Activated CD4-positive, alpha-beta T cell treated with anti-CD3 and anti-CD28 coated beads for 36 hours (primary cell): ENCODE results near the gene MAN1B1. TPM values are rescaled to one million over a fixed set of nuclear protein-coding genes. Genes with fewer than 3 reads are reported as not detected.

Source experiments
- ATAC-seq: fragments of 200-7000 bp; cut with Tn5 transposase; one replicate; pipeline ENCODE4 v1.10.0; 2021; ENCODE audit warnings: mild to moderate bottlenecking, moderate library complexity
- CTCF ChIA-PET: fragments of 350-600 bp; sonication (Branson Sonifier 250); formaldehyde crosslinking; loops from one replicate; lab custom pipeline; 2021; ENCODE audit warnings: antibody characterized with exemption; lab: Charles Lee
- POLR2A ChIA-PET: fragments of 350-600 bp; sonication (Branson Sonifier 250); formaldehyde crosslinking; loops from one replicate; lab custom pipeline; 2021; ENCODE audit warnings: antibody characterized with exemption, inconsistent platforms; lab: Charles Lee
- DNase-seq: peaks from one replicate; pipeline ENCODE4 v3.0.0-alpha.2; 2020
- H3K27ac Mint-ChIP-seq: one replicate; pipeline ENCODE4 v1.8.0; 2021; ENCODE audit warnings: mixed read lengths
- H3K27me3 Mint-ChIP-seq: one replicate; pipeline ENCODE4 v1.8.0; 2021; ENCODE audit warnings: mixed read lengths
- H3K36me3 Mint-ChIP-seq: one replicate; pipeline ENCODE4 v1.8.0; 2021; ENCODE audit warnings: low read depth, mixed read lengths
- H3K4me1 Mint-ChIP-seq: one replicate; pipeline ENCODE4 v1.8.0; 2021; ENCODE audit warnings: mixed read lengths
- H3K4me3 Mint-ChIP-seq: one replicate; pipeline ENCODE4 v1.8.0; 2021; ENCODE audit warnings: mild to moderate bottlenecking, moderate library complexity, mixed read lengths
- H3K9me3 Mint-ChIP-seq: one replicate; pipeline ENCODE4 v1.8.0; 2021; ENCODE audit warnings: low read depth, mixed read lengths
- intact Hi-C, 2 experiments: fragments of 100-400 bp; cut with DNase I in 1 of 2; cut with micrococcal nuclease in 1 of 2; formaldehyde crosslinking; loops; one replicate each; pipeline versions ENCODE4 v1.14.2 to v1.15.1; 2022 to 2024; cut with DNase I, micrococcal nuclease
- total RNA-seq, 2 experiments: library from RNA; stranded (reverse); gene quantifications; one replicate each; pipeline ENCODE4 v1.2.3, GENCODE V29; 2021

The MAN1B1 gene
- total RNA-seq, 2 experiments from 2014 or later, result 21.6 to 26.7 TPM

DNA sequence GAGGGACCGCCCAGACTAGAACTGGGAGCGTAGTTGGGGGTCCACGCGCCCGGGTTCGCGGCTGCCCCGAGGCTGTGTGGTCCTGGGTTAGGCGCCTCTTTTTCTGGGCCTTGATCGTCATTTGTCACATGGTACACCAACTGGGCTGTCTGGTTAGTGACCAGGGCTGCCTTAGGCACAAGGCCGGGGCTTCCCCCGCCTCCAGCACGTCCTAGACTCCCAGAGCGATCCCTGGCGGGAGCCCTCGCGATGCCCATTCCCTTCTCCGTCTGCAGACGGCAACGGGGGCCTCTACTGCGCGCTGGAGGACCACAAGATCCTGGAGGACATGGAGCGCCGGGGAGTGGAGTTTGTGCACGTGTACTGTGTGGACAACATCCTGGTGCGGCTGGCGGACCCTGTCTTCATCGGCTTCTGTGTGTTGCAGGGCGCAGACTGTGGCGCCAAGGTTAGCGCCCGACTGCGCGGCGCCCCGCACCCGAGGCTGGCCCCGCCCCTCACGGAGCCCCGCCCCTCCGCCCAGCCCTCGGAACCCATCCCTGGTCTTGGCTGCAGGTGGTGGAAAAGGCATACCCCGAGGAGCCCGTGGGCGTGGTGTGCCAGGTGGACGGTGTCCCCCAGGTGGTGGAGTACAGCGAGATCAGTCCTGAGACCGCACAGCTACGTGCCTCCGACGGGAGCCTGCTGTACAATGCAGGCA, 7.9 kb upstream of the MAN1B1 start:
- no peak for ATAC-seq
- intact Hi-C loops, result no loop called here
- POLR2A ChIA-PET, result interaction anchor here (0.7 kb wide), 1 partner anchor 8 kb away, joined by 3 read pairs; the partner anchor contains the start of gene MAN1B1

DNA sequence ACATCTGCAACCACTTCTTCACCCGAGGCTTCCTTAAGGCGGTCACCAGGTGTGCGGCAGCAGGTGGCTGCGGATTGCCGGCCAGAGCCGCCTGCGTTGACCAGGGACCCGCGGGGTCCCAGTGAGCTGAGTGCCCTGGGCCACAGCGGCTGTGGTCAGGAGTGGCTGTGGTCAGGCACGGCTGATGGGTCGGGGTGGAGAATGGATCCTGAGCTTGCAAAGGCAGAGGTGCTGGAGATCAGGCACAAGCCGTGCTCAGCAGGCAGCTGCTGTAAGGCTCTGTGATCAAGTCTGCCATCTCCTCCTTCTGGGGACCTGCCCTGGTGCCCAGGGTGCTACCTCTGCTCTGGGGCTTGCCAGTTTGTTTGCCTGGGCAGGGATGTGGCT, 7.4 kb upstream of the MAN1B1 start:
- ChIA-PET POLR2A (interaction anchor here (0.6 kb wide), 1 partner anchor 45 kb away, joined by 3 read pairs; no protein-coding TSS in a partner anchor), CTCF (interaction anchor here (0.8 to 3.2 kb wide), 3 partner anchors 12 to 33 kb away, joined by 3 to 15 read pairs (median 5); partner anchors contain the start of gene NPDC1)
- Mint-ChIP-seq H3K27me3 (no peaks in the 10 kb centered on the region), H3K9me3 (no peaks in the 10 kb centered on the region), H3K4me1 (peaks cover 11% of the 10 kb centered on the region), H3K36me3 (peaks cover 6% of the 10 kb centered on the region), H3K4me3 (no peak overlapping the region), H3K27ac (no peak overlapping the region)
- DNase-seq, result no peak
- intact Hi-C loops, result no loop called here
- ATAC-seq, result no peak

More for the DNA sequence above, 7.9 kb upstream of the MAN1B1 start:
- H3K9me3 Mint-ChIP-seq, result no peaks in the 10 kb centered on the region
- peak overlapping the region; percentile 69 for H3K4me3 Mint-ChIP-seq
- no peak overlapping the region for H3K27ac Mint-ChIP-seq
- H3K4me1 Mint-ChIP-seq, result peaks cover 7% of the 10 kb centered on the region
- peaks cover 6% of the 10 kb centered on the region for H3K36me3 Mint-ChIP-seq
- no peaks in the 10 kb centered on the region for H3K27me3 Mint-ChIP-seq
- DNase-seq, result no peak
- CTCF ChIA-PET, result interaction anchor here (0.8 to 3.2 kb wide), 3 partner anchors 12 to 32 kb away, joined by 3 to 15 read pairs (median 5); partner anchors contain the start of gene NPDC1

DNA sequence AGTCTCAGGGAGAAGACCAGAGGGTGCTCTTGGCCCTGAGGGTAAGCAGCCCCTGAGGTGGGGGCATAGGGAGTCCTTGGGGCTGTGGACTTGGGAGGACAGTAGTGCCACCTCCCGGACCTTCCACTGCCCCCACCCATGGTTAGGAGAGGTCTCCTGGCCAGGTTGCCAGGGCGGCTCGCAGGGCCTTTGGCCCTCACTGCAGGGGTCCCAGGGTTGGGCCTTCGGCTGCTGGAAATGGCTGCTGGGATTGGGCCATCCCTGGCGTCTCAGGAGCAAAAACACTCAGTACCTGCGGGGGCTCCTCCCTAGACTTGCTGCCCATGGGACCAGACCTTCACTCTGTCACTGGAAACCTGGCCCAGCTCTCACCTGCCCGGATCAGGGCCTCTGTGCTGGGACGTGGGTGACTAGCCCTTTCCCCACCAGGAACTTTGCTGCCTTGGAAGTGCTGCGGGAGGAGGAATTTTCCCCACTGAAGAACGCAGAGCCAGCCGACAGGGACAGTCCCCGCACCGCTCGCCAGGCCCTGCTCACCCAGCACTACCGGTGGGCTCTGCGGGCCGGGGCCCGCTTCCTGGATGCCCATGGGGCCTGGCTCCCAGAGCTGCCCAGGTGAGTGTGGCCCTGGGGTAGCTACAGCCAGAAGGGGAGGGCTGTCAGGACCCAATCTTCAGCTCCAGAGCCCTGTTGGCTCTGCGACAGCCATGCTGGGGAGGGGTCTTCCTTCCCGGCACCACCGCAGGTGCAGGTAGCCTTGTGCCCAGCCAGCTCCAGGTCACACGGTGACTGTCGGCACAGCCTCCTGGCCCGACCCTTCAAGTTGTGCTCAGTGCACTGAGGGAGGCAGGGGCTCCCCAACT, 6.3 kb upstream of the MAN1B1 start:
- H3K9me3 Mint-ChIP-seq, result no peaks in the 10 kb centered on the region
- POLR2A ChIA-PET, result no interaction called here

DNA sequence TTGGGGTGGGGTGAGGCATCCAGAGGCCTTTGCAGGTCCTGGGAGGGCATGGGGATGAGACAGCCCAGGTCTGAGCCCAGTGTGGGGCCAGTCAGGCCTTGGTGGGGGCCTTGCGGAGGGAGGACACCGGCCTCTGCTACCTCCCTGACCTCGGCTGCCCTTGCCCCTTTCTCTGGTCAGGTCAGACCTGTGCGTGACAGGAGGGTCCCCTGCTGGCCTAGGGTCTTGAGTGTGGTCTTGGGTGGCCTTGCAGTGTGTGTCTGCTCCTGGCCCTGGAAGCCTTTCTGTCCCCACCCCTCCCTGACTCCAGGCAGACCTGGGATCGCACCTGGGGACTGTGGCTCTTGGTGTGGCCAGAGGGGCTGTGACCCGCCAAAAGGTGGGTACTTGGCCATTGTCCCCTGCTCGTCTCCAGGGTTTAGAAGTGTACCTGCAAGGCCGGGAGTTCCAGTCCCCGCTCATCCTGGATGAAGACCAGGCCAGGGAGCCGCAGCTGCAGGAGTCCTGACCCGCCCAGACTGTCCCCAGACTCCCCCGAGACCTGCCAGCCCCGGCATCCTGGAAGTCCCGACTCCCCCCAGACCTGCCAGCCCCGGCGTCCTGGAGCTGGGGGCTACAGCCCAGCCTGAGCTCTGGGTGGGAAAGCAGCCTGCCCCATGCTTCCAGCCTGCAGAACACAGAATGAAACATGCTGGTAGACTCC, 4.4 kb upstream of the MAN1B1 start:
- ATAC-seq (no peak), DNase-seq (no peak)
- no peaks in the 10 kb centered on the region for H3K9me3 Mint-ChIP-seq
- intact Hi-C loops, result no loop called here
- peaks cover 21% of the 10 kb centered on the region for H3K4me1 Mint-ChIP-seq
- peaks cover 8% of the 10 kb centered on the region for H3K36me3 Mint-ChIP-seq
- ChIA-PET CTCF (interaction anchor here (1.4 to 3.2 kb wide), 2 partner anchors 12 to 15 kb away, joined by 4 to 15 read pairs; partner anchors contain the start of gene SAPCD2), POLR2A (no interaction called here)
- no peak overlapping the region for H3K4me3 Mint-ChIP-seq
- H3K27me3 Mint-ChIP-seq, result no peaks in the 10 kb centered on the region
- no peak overlapping the region for H3K27ac Mint-ChIP-seq

More for the DNA sequence above, 6.3 kb upstream of the MAN1B1 start:
- Mint-ChIP-seq H3K27me3 (no peaks in the 10 kb centered on the region), H3K27ac (no peak overlapping the region), H3K36me3 (peaks cover 6% of the 10 kb centered on the region), H3K4me3 (no peak overlapping the region), H3K4me1 (peaks cover 17% of the 10 kb centered on the region)
- CTCF ChIA-PET, result interaction anchor here (1.0 to 3.2 kb wide), 3 partner anchors 10 to 15 kb away, joined by 3 to 15 read pairs (median 5); no protein-coding TSS in a partner anchor
- no peak for ATAC-seq
- intact Hi-C loops, result no loop called here
- no peak for DNase-seq

DNA sequence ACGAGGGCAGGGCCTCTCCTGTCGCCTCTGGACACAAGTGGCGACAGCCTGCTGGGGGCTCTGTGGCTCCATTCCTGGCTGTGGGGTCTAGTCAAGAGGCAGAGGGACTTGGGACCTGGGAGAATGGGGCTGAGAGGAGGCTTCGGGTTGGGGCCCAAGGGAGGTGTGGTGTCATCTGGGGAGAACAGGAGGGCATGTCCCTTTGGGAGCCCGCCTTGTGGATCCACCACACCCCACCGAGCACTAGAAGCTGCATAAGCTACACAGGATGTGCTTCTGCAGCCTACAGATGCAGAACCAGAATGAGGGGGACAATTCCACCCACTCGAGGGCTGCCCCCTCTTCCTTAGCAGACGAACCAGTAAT, 3.9 kb upstream of the MAN1B1 start:
- Mint-ChIP-seq H3K9me3 (no peaks in the 10 kb centered on the region), H3K4me1 (peaks cover 26% of the 10 kb centered on the region), H3K27me3 (no peaks in the 10 kb centered on the region), H3K36me3 (peaks cover 8% of the 10 kb centered on the region), H3K27ac (no peak overlapping the region), H3K4me3 (no peak overlapping the region)
- intact Hi-C loops, result no loop called here
- no peak for DNase-seq
- ChIA-PET CTCF (interaction anchor here (0.6 to 1.4 kb wide), 3 partner anchors 12 to 48 kb away, joined by 3 to 4 read pairs (median 3); partner anchors contain the start of gene SAPCD2), POLR2A (interaction anchor here (0.6 kb wide), 1 partner anchor 122 kb away, joined by 3 read pairs; no protein-coding TSS in a partner anchor)
- ATAC-seq, result no peak

DNA sequence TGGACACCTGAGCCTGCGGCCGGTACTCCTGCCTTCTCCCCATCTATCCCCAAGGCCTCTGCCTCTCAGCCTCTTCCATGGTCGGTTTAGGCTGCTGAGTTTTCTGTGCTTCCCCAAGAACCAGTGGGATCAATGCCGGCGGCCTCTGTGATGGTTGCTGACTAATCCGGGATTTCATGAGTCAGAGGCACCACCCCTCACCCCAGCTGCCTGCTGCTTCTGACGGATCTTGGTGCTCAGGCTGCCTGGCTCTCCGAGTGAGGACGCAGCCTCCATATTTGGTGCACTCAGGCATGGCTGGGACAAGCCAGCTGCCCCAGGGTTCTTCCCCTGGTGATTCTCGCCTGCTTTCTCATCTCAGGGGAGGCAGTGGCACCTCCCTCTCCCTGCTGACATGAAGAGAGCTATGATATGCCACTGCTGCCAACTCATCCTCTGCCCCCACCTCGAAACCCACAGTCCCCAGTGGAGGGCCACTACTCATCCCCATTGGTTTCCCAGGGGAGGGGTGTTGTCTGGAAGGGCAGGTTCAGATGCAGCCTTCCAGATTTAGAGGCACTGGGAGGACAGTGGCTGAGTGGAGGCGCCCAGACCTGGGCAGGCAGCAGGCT, 3.3 kb upstream of the MAN1B1 start:
- no peak overlapping the region for H3K27ac Mint-ChIP-seq
- CTCF ChIA-PET, result interaction anchor here (0.6 to 1.4 kb wide), 6 partner anchors 13 to 317 kb away, joined by 3 to 4 read pairs (median 3); partner anchors contain the start of gene SAPCD2
- peaks cover 8% of the 10 kb centered on the region for H3K36me3 Mint-ChIP-seq
- POLR2A ChIA-PET, result interaction anchor here (0.6 kb wide), 1 partner anchor 122 kb away, joined by 3 read pairs; no protein-coding TSS in a partner anchor
- intact Hi-C loops, result loop anchor here in 1 of 2 experiments (2.0 kb wide), 1 partner anchor 13 kb away; the partner anchor contains the start of gene SAPCD2
- no peaks in the 10 kb centered on the region for H3K27me3 Mint-ChIP-seq
- peak; percentile 5 for ATAC-seq
- no peaks in the 10 kb centered on the region for H3K9me3 Mint-ChIP-seq
- H3K4me1 Mint-ChIP-seq, result peaks cover 32% of the 10 kb centered on the region
- peak; percentile 70 for DNase-seq
- H3K4me3 Mint-ChIP-seq, result no peak overlapping the region

DNA sequence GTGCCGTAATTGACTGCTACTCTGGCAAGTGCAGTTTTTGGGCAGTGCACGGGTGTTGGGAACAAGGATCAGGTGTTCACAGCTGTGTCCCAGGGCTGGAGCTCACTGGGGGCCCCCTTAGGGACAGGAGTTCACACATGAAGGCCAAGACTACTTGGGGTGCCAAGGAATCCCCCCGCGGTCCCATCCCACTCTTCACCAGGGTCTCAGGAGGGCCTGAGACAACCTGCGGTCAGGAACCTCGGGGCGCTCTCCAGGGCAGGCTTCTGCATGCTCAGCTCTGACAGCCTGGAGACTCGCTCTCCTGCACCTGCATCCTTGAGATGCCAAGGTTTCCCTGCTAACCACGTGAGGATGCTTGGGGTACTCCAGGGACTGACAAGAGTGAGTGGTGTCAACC, 2.3 kb upstream of the MAN1B1 start:
- DNase-seq (no peak), ATAC-seq (no peak)
- Mint-ChIP-seq H3K4me3 (no peak overlapping the region), H3K36me3 (peaks cover 14% of the 10 kb centered on the region), H3K27me3 (no peaks in the 10 kb centered on the region), H3K9me3 (no peaks in the 10 kb centered on the region), H3K27ac (no peak overlapping the region), H3K4me1 (peaks cover 42% of the 10 kb centered on the region)
- ChIA-PET POLR2A (interaction anchor here (0.7 to 1.5 kb wide), 2 partner anchors 11 to 14 kb away, joined by 3 to 4 read pairs; no protein-coding TSS in a partner anchor), CTCF (interaction anchor here (0.6 to 3.6 kb wide), 5 partner anchors 31 to 318 kb away, joined by 3 to 26 read pairs (median 3); partner anchors contain the start of genes ABCA2, ENTPD2 and FUT7)
- intact Hi-C loops, result loop anchor here in 1 of 2 experiments (2.0 kb wide), 1 partner anchor 14 kb away; the partner anchor contains the start of gene SAPCD2

DNA sequence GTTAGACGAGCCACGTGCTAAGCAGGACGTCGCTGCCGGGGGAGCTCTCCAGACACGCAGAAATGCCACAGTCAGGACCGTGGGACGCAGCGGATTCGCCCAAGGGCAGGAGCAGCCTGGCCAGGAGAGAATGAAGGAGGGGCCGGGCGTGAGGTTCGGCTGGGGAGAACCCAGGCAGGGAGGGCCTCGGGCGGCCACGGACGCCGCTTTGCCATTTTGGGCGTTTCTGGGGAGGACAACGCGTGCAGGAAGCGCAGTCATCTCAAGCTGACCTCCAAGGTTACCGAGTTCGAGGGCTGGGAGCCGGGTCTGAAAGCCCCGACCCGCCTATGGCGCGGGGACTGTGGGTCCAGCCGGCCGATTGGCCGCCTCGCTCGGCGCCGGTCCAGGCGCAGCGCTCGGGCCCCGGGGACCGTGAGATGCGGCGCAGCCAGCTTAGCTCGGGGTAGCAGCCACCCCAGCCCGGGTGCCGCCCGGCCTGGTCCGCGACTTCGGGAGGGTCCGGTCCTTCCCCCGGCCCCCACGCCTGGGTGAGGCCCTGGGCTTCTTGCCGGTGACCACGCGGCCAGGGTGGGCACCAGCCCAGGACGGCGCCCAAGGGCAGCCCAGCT, 760 bp upstream of the MAN1B1 start:
- Mint-ChIP-seq H3K27me3 (no peaks in the 10 kb centered on the region), H3K4me1 (peaks cover 46% of the 10 kb centered on the region), H3K9me3 (no peaks in the 10 kb centered on the region), H3K4me3 (peak overlapping the region; percentile 88), H3K27ac (peak overlapping the region; percentile 96), H3K36me3 (peaks cover 10% of the 10 kb centered on the region)
- intact Hi-C loops, result loop anchor here (1.0 to 5.0 kb wide), 22 partner anchors 9 to 1179 kb away; partner anchors contain the start of genes SAPCD2 (in 2 of the 2), TRAF2 (in 2 of the 2), ABCA2 (in 1 of the 2) and ANAPC2 (in 1 of the 2)
- DNase-seq (peak; percentile 65), ATAC-seq (no peak)
- CTCF ChIA-PET, result interaction anchor here (0.6 to 3.6 kb wide), 15 partner anchors 9 to 275 kb away, joined by 3 to 26 read pairs (median 3); partner anchors contain the start of genes ABCA2, AJM1, FUT7 and TPRN
- POLR2A ChIA-PET, result interaction anchor here (0.9 to 1.8 kb wide), 9 partner anchors 8 to 547 kb away, joined by 3 to 16 read pairs (median 6); partner anchors contain the start of genes SAPCD2, TMEM141, TUBB4B and UAP1L1

DNA sequence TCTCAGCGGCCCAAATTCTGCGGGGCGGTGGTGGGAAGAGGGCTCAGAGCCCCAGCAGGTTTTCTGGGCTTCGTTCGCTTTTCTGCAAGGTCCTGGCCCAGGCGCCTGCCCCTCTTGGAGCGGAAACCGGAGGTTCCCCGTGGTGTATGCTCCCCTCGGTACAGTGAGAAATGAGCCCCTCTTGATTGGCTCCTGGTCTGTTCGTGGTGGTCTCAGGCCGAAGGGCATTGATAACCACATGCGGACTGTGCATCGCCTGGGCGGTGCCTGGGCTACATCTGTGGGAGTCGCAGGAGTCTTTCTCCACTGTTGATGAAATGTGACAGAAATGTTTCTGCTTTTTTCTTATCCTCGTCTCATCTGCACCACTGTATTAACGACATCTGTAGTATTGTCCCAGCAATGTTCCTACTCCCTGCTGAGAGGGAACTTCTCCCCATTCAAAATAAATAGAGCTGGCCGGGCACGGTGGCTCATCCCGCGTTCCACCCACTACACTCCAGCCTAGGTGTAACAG, 682 bp downstream of the MAN1B1 start:
- ChIA-PET CTCF (interaction anchor here (0.6 to 3.6 kb wide), 13 partner anchors 8 to 526 kb away, joined by 3 to 26 read pairs (median 5); partner anchors contain the start of genes ABCA2, FUT7, NPDC1 and SAPCD2), POLR2A (interaction anchor here (0.8 to 1.8 kb wide), 7 partner anchors 9 to 297 kb away, joined by 3 to 16 read pairs (median 6); partner anchors contain the start of genes PAXX, SAPCD2, TMEM141 and TUBB4B)
- Mint-ChIP-seq H3K9me3 (no peaks in the 10 kb centered on the region), H3K4me1 (peaks cover 46% of the 10 kb centered on the region), H3K27ac (peak overlapping the region; percentile 79), H3K27me3 (no peaks in the 10 kb centered on the region), H3K4me3 (peak overlapping the region; percentile 82), H3K36me3 (peaks cover 10% of the 10 kb centered on the region)
- ATAC-seq (no peak), DNase-seq (no peak)
- intact Hi-C loops, result loop anchor here (1.0 to 5.0 kb wide), 7 partner anchors 8 to 1180 kb away; partner anchors contain the start of genes CAMSAP1 (in 1 of the 2), NSMF (in 1 of the 2), TPRN (in 1 of the 2) and TRAF2 (in 1 of the 2)
